CD4-positive, alpha-beta T cell (primary cell): ENCODE results near the gene ANKRD33B. TPM values are rescaled to one million over a fixed set of nuclear protein-coding genes. Genes with fewer than 3 reads are reported as not detected.
"Not testable (repeated sequence)": the region's sequence is repeated elsewhere in the genome, so short reads cannot be mapped to it uniquely, and the experiment has no call there.

ENCODE experiments used
- ATAC-seq: fragments of 200-7000 bp; cut with Tn5 transposase; one replicate; pipeline ENCODE4 v1.10.0; 2022; ENCODE audit warnings: mild to moderate bottlenecking; ENCODE audit not compliant: poor library complexity
- CTCF ChIA-PET: fragments of 350-600 bp; sonication (Branson Sonifier 250); formaldehyde crosslinking; loops from one replicate; lab custom pipeline; 2021; ENCODE audit warnings: antibody characterized with exemption, inconsistent platforms; lab: Charles Lee
- POLR2A ChIA-PET: fragments of 350-600 bp; sonication (Branson Sonifier 250); formaldehyde crosslinking; loops from one replicate; lab custom pipeline; 2021; ENCODE audit warnings: antibody characterized with exemption, inconsistent platforms; lab: Charles Lee
- DNase-seq, 14 experiments: peaks; one replicate each; pipeline ENCODE4 v3.0.0-alpha.2; 2013 to 2020; ENCODE audit warnings: mixed read lengths in 2 of 14
- H3K27ac ChIP-seq, 2 donors: one replicate each; pipeline versions ENCODE4 v1.5.1 to v1.7.0; 2013; ENCODE audit warnings: low read length in 2 of 2, low read depth in 1 of 2, mild to moderate bottlenecking in 1 of 2
- H3K27me3 ChIP-seq, 2 experiments: 1 replicate in 1 of 2; 2 replicates in 1 of 2; pipeline versions ENCODE4 v1.6.1 to v1.7.0; 2013; ENCODE audit warnings: low read length in 2 of 2, control low read depth in 1 of 2, mild to moderate bottlenecking in 1 of 2, moderate library complexity in 1 of 2; ENCODE audit not compliant: insufficient read depth in 2 of 2, control insufficient read depth in 1 of 2
- H3K36me3 ChIP-seq: one replicate; pipeline ENCODE4 v1.6.1; 2013; ENCODE audit warnings: low read length, control low read depth; ENCODE audit not compliant: insufficient read depth
- H3K4me1 ChIP-seq: one replicate; pipeline ENCODE4 v1.6.1; 2013; ENCODE audit warnings: low read length, control low read depth; ENCODE audit not compliant: insufficient read depth
- H3K4me3 ChIP-seq: one replicate; pipeline ENCODE4 v1.5.1; 2013; ENCODE audit warnings: mild to moderate bottlenecking, low read length, moderate library complexity
- H3K9me3 ChIP-seq, 2 experiments: 1 replicate in 1 of 2; 2 replicates in 1 of 2; pipeline versions ENCODE4 v1.6.1 to v1.7.0; 2013; ENCODE audit warnings: low read length in 2 of 2, mild to moderate bottlenecking in 2 of 2, control low read depth in 1 of 2, moderate library complexity in 1 of 2; ENCODE audit not compliant: control insufficient read depth in 1 of 2, insufficient read depth in 1 of 2
- H3K27ac Mint-ChIP-seq: one replicate; pipeline ENCODE4 v1.8.0; 2020; ENCODE audit warnings: mixed read lengths
- H3K27me3 Mint-ChIP-seq: one replicate; pipeline ENCODE4 v1.8.0; 2021; ENCODE audit warnings: mixed read lengths
- H3K36me3 Mint-ChIP-seq: one replicate; pipeline ENCODE4 v1.8.0; 2021; ENCODE audit warnings: low read depth, mixed read lengths
- H3K4me1 Mint-ChIP-seq: one replicate; pipeline ENCODE4 v1.8.0; 2021; ENCODE audit warnings: low read depth, mixed read lengths
- H3K4me3 Mint-ChIP-seq: one replicate; pipeline ENCODE4 v1.8.0; 2020; ENCODE audit warnings: mild to moderate bottlenecking, mixed read lengths
- H3K9me3 Mint-ChIP-seq: one replicate; pipeline ENCODE4 v1.8.0; 2020; ENCODE audit warnings: mixed read lengths
- CTCF ChIP-seq: fragments of 200-600 bp; IDR thresholded peaks from one replicate; pipeline ENCODE4 v1.8.0; 2022; ENCODE audit warnings: antibody characterized with exemption, mild to moderate bottlenecking
- intact Hi-C, 2 experiments: fragments of 100-400 bp; cut with DNase I in 1 of 2; cut with micrococcal nuclease in 1 of 2; formaldehyde crosslinking; loops; one replicate each; pipeline versions ENCODE4 v1.15.1 to v1.9.0; 2023 to 2025; cut with DNase I, micrococcal nuclease
- total RNA-seq, 174 experiments: library from RNA in 2 of 174; stranded (reverse) in 2 of 174; gene quantifications; one replicate each; pipeline ENCODE4 v1.2.3 and lab custom pipeline; 2021 to 2026

ANKRD33B gene
- total RNA-seq, 2 experiments from 2014 or later: 0.99 to 1.3 TPM

GRCh38 chr5:10663489-10664179 is 99.8 kb downstream of the ANKRD33B start:
- no peak overlapping the region for H3K27ac Mint-ChIP-seq
- no peaks in the 10 kb centered on the region for H3K36me3 Mint-ChIP-seq
- H3K4me3 ChIP-seq: no peak overlapping the region
- no peaks in the 10 kb centered on the region for H3K4me1 Mint-ChIP-seq
- intact Hi-C loops: no loop called here
- ChIA-PET POLR2A (no interaction called here), CTCF (no interaction called here)
- no peak overlapping the region for H3K4me3 Mint-ChIP-seq
- DNase-seq: no peak
- H3K27me3 Mint-ChIP-seq: no peaks in the 10 kb centered on the region
- no peaks in the 10 kb centered on the region for H3K4me1 ChIP-seq
- H3K27ac ChIP-seq: no peak overlapping the region
- no peaks in the 10 kb centered on the region for H3K27me3 ChIP-seq
- no peak for ATAC-seq
- no peaks in the 10 kb centered on the region for H3K9me3 ChIP-seq
- no peaks in the 10 kb centered on the region for H3K36me3 ChIP-seq
- TF ChIP-seq CTCF: no peak
- no peaks in the 10 kb centered on the region for H3K9me3 Mint-ChIP-seq

GRCh38 chr5:10664180-10664769 is 100.4 kb downstream of the ANKRD33B start:
- H3K27me3 Mint-ChIP-seq, H3K36me3 Mint-ChIP-seq, H3K4me1 Mint-ChIP-seq, H3K27me3 ChIP-seq, H3K9me3 ChIP-seq, H3K4me3 Mint-ChIP-seq, H3K27ac ChIP-seq, intact Hi-C loops, POLR2A ChIA-PET, H3K27ac Mint-ChIP-seq, H3K4me1 ChIP-seq, ATAC-seq, H3K36me3 ChIP-seq, DNase-seq, CTCF ChIA-PET, H3K9me3 Mint-ChIP-seq, H3K4me3 ChIP-seq: not testable (repeated sequence)

GRCh38 chr5:10665799-10666198 is 101.9 kb downstream of the ANKRD33B start:
- no peak overlapping the region for H3K27ac Mint-ChIP-seq

More at GRCh38 chr5:10665799-10666198, 101.9 kb downstream of the ANKRD33B start:
- no peaks in the 10 kb centered on the region for H3K27me3 Mint-ChIP-seq
- Histone ChIP-seq H3K4me1 (no peaks in the 10 kb centered on the region), H3K36me3 (no peaks in the 10 kb centered on the region), H3K4me3 (no peak overlapping the region), H3K27ac (no peak overlapping the region), H3K27me3 (no peaks in the 10 kb centered on the region), H3K9me3 (no peaks in the 10 kb centered on the region)
- intact Hi-C loops: no loop called here
- ATAC-seq: no peak
- H3K4me3 Mint-ChIP-seq: no peak overlapping the region
- TF ChIP-seq CTCF: no peak
- no peaks in the 10 kb centered on the region for H3K36me3 Mint-ChIP-seq
- ChIA-PET CTCF (no interaction called here), POLR2A (no interaction called here)
- DNase-seq: no peak
- no peaks in the 10 kb centered on the region for H3K9me3 Mint-ChIP-seq
- no peaks in the 10 kb centered on the region for H3K4me1 Mint-ChIP-seq
